Measurements from ENCODE around the gene HEG1. TPM values are rescaled to one million over a fixed set of nuclear protein-coding genes. Genes with fewer than 3 reads are reported as not detected.

HEG1 gene
- total and polyA plus RNA-seq, 2 of the 8 experiments (the other 6 are each of a cell fraction or from before 2014, with no cell fraction given) = 5.3 to 9.7 TPM

DNA sequence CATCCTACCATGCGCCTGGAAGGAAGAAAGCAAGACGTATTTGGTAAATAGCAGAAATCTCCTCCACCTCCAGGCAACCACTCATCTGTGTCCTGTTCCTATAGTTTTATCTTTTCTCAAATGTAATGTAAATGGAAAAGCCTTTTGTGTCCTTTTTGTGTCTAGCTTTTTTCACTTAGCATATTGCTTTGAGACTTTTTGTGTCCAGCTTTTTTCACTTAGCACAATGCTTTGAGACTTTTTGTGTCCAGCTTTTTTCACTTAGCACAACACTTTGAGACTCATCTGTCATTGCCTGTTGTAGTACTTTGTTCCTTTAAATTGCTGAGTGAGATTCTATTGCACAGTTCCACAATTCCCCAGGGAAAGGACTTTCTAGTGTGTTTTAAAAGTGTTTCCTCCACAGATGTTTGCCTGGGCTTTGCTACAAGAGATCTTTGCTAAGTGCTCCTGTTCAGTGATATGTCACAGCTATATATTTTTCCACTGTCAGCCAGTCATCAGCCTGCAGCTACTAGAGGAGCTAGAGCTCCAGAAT, 93.3 kb downstream of the HEG1 start:
- H2BK15ac ChIP-seq (ENCODE audit: low read length) = no peak overlapping the region
- H2AFZ ChIP-seq (ENCODE audit: low read length) = no peak overlapping the region
- no peak overlapping the region for H3K9ac ChIP-seq (replicated peaks in 1 of 4; ENCODE audit: extremely low read depth in 1 of 4, low read depth in 3 of 4, low read length in 3 of 4)
- DNase-seq (ENCODE audit: low read depth in 1 of 2, low spot score in 2 of 2) = no peak
- H3K4me2 ChIP-seq (ENCODE audit: insufficient read depth in 1 of 2, low read depth in 2 of 2, low read length in 2 of 2) = no peak overlapping the region
- H4K8ac ChIP-seq (ENCODE audit: extremely low read depth, insufficient read depth, low read length) = no peak overlapping the region
- no peak for FAIRE-seq
- H4K20me1 ChIP-seq (replicated peaks in 1 of 2; ENCODE audit: control insufficient read depth in 1 of 2, insufficient read depth in 2 of 2, low read length in 2 of 2) = no peaks in the 10 kb centered on the region
- ChIA-PET POLR2A (ENCODE audit: partially characterized antibody) (interaction anchor here (1.0 kb wide), 2 partner anchors 9 to 10 kb away, joined by 3 read pairs; no protein-coding TSS in a partner anchor), CTCF (ENCODE audit: partially characterized antibody) (interaction anchor here (1.3 to 1.4 kb wide), 2 partner anchors 35 to 67 kb away, joined by 3 read pairs; no protein-coding TSS in a partner anchor)
- H2BK5ac ChIP-seq (ENCODE audit: low read depth, low read length) = no peak overlapping the region
- H3K56ac ChIP-seq (replicated peaks; ENCODE audit: insufficient read length, low read depth, low read length) = no peak overlapping the region
- H4K91ac ChIP-seq (replicated peaks; ENCODE audit: insufficient read length, low read length) = no peak overlapping the region
- H2BK12ac ChIP-seq (ENCODE audit: low read depth, low read length) = no peak overlapping the region
- no peak overlapping the region for H3K4me3 ChIP-seq (ENCODE audit: extremely low read depth in 1 of 4, insufficient read depth in 2 of 4, low read depth in 3 of 4, low read length in 4 of 4)
- no peak overlapping the region for H4K5ac ChIP-seq (ENCODE audit: insufficient read length, low read depth, low read length)
- H3K18ac ChIP-seq (ENCODE audit: extremely low read depth, low read length) = no peak overlapping the region
- H3K79me1 ChIP-seq (ENCODE audit: low read depth, low read length) = no peaks in the 10 kb centered on the region
- H3K14ac ChIP-seq (ENCODE audit: insufficient read length) = no peak overlapping the region
- H3K9me3 ChIP-seq (ENCODE audit: insufficient read depth in 2 of 2, low read depth in 1 of 2, low read length in 1 of 2) = no peaks in the 10 kb centered on the region
- H3K36me3 ChIP-seq (ENCODE audit: control insufficient read depth in 2 of 4, insufficient read depth in 4 of 4, low read length in 3 of 4) = no peaks in the 10 kb centered on the region
- H3K4me1 ChIP-seq (replicated peaks in 1 of 4; ENCODE audit: control insufficient read depth in 3 of 4, insufficient read depth in 4 of 4, low read length in 3 of 4) = peaks cover 0 to 5% (median 0%) of the 10 kb centered on the region in 4 experiments; a peak in 1 of 7 replicates
- H2AK5ac ChIP-seq (ENCODE audit: low read depth, low read length) = no peak overlapping the region
- no peaks in the 10 kb centered on the region for H3K79me2 ChIP-seq (ENCODE audit: control insufficient read depth in 1 of 2, insufficient read depth in 2 of 2, low read length in 2 of 2)
- H2BK120ac ChIP-seq (replicated peaks; ENCODE audit: low read depth, low read length) = no peak overlapping the region
- H3K23me2 ChIP-seq (ENCODE audit: low read depth, low read length) = no peaks in the 10 kb centered on the region
- no peaks in the 10 kb centered on the region for H3K27me3 ChIP-seq (replicated peaks in 1 of 4; ENCODE audit: control insufficient read depth in 3 of 4, extremely low read depth in 1 of 4, insufficient read depth in 3 of 4, low read length in 3 of 4)
- 87% methylated on average over 2 of the region's 2 CpGs; no CpG with 5 or more reads in 1 of the 2 experiments for WGBS, 2 experiments (ENCODE audit: extremely low coverage in 1 of 2, insufficient coverage in 1 of 2, insufficient read length in 1 of 2, insufficient replicate concordance in 2 of 2, low coverage in 1 of 2, low lambda C conversion rate in 2 of 2, missing lambda C conversion rate in 1 of 2)
- no peak overlapping the region for H2BK20ac ChIP-seq (ENCODE audit: low read length)
- H3K4ac ChIP-seq (replicated peaks; ENCODE audit: insufficient read length, low read depth, low read length) = no peak overlapping the region
- H3K27ac ChIP-seq (ENCODE audit: low read depth, low read length) = no peak overlapping the region
- H3K23ac ChIP-seq (ENCODE audit: insufficient read length) = no peak overlapping the region
- TF ChIP-seq PHF8 (conservative IDR thresholded peaks at IDR 0.05; ENCODE audit: low read depth, low read length) = no peak
- no peak for TF ChIP-seq SRF (IDR thresholded peaks at IDR 0.05; ENCODE audit: low read depth, low read length)
- TF ChIP-seq, protein P1, sequence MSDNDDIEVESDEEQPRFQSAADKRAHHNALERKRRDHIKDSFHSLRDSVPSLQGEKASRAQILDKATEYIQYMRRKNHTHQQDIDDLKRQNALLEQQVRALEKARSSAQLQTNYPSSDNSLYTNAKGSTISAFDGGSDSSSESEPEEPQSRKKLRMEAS (IDR thresholded peaks at IDR 0.05) = no peak
- TF ChIP-seq BACH1 (IDR thresholded peaks at IDR 0.05; ENCODE audit: low read length) = no peak
- no peak for TF ChIP-seq RNF2 (IDR thresholded peaks at IDR 0.05; ENCODE audit: borderline replicate concordance, low read depth, low read length, missing control alignments, poor library complexity, severe bottlenecking)
- no peak for TF ChIP-seq ZNF274 (IDR thresholded peaks at IDR 0.05; ENCODE audit: borderline replicate concordance, extremely low read depth, low read length)
- no peak for TF ChIP-seq RXRA (IDR thresholded peaks at IDR 0.05; ENCODE audit: insufficient read depth, low read depth, low read length)
- TF ChIP-seq CHD2 (IDR thresholded peaks at IDR 0.05; ENCODE audit: low read length) = no peak
- TF ChIP-seq TEAD4 (IDR thresholded peaks at IDR 0.05; ENCODE audit: low read depth, low read length) = no peak
- no peak for TF ChIP-seq EP300 (IDR thresholded peaks at IDR 0.05; ENCODE audit: borderline replicate concordance in 1 of 2, low read depth in 2 of 2, low read length in 2 of 2)
- no peak for TF ChIP-seq SIN3A (conservative IDR thresholded peaks at IDR 0.05 in 1 of 2, IDR thresholded peaks at IDR 0.05 in 1 of 2; ENCODE audit: low read depth in 1 of 2, low read length in 2 of 2)
- TF ChIP-seq RAD21 (IDR thresholded peaks at IDR 0.05 in 1 of 2, conservative IDR thresholded peaks at IDR 0.05 in 1 of 2; ENCODE audit: low read depth in 2 of 2, low read length in 2 of 2) = no peak

All from H1 (cell line).